ENCODE measurements around the gene RNF144B. TPM values are rescaled to one million over a fixed set of nuclear protein-coding genes. Genes with fewer than 3 reads are reported as not detected.

Gene RNF144B
- total and polyA plus RNA-seq, 2 of the 13 experiments (the other 11 are each of a cell fraction or from before 2014, with no cell fraction given): 1.8 to 4.3 TPM

DNA sequence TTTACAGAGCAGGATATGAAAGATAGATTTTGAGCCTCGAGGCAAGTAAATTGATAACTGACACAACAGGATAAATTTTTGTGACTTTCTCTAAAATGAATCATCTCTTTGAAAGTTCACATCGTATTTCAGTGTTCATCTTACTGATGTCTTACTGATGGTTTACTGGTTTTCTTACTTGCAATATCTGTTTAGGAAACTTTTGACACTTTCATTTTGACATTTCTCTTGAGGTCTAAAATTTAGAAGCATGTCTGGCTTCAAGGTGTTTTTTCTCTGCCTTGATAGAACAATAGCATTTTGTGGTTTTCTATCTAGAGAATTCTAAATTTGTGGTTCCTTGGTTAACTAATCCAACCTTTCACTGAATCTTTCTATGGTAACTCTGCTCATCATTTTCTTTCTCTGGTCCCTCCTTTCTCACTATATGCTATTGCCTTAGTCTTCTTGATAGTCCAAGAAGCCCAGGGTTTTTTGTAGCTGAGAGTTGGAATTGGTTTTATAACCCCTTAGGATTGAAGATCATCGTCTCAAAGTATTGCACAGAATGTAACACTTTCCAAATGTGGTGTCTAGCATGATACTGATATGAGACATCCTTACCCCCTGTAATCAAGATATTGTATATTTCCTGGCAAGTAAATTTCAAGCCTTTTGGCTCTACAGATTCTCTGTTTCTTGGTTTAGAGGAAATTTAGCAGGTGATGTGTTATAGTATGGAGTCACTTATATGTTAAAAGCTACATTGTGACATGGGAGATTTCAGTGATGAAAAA lies 98.7 kb downstream of the RNF144B start:
- no TSS peak for BruUV-seq (replicated peaks)
- no peak for DNase-seq (ENCODE audit: low spot score)
- intact Hi-C loops (cut with micrococcal nuclease; ENCODE audit: unreplicated experiment): no loop called here
- no peak for FAIRE-seq
- in situ Hi-C loops (cut with HindIII; ENCODE audit: extremely low pct_ligation_motif_present, low pct_unique_long_range_greater_than_20kb): no loop called here
- Histone ChIP-seq H3K79me2 (ENCODE audit: insufficient read depth, low read length) (no peaks in the 10 kb centered on the region), H2AFZ (ENCODE audit: low read length) (no peak overlapping the region), H4K20me1 (ENCODE audit: insufficient read depth, low read length) (no peaks in the 10 kb centered on the region), H3K9me3 (ENCODE audit: low read length) (no peaks in the 10 kb centered on the region), H3K27me3 (ENCODE audit: control insufficient read depth in 1 of 2, insufficient read depth in 2 of 2, low read length in 2 of 2) (peaks cover 0 to 7% of the 10 kb centered on the region in 2 experiments; a peak in 1 of 5 replicates), H3K4me1 (ENCODE audit: insufficient read depth, low read length) (no peaks in the 10 kb centered on the region), H3K4me2 (ENCODE audit: low read depth, low read length) (no peak overlapping the region), H3K36me3 (replicated peaks in 1 of 2; ENCODE audit: control insufficient read depth in 1 of 2, insufficient read depth in 2 of 2, low read length in 2 of 2) (no peaks in the 10 kb centered on the region), H3K4me3 (replicated peaks in 1 of 3; ENCODE audit: insufficient read depth in 1 of 3, low read depth in 2 of 3, low read length in 3 of 3) (no peak overlapping the region), H3K9ac (ENCODE audit: insufficient read depth, low read depth, low read length) (no peak overlapping the region), H3K27ac (ENCODE audit: extremely low read length, insufficient read depth, low read length) (no peak overlapping the region)
- 3% methylated on average over 3 of the region's 3 CpGs for WGBS (ENCODE audit: low lambda C conversion rate)
- no peak for ATAC-seq
- TF ChIP-seq ZBTB38 (CRISPR knock-in tag; IDR thresholded peaks at IDR 0.05) (no peak), ZBTB21 (CRISPR knock-in tag; IDR thresholded peaks at IDR 0.05) (no peak), HOXD1 (CRISPR knock-in tag; IDR thresholded peaks at IDR 0.05) (no peak), ZFP36 (IDR thresholded peaks at IDR 0.05; ENCODE audit: borderline replicate concordance, low read depth, low read length, partially characterized antibody) (no peak), KDM3A (CRISPR knock-in tag; IDR thresholded peaks at IDR 0.05; ENCODE audit: low read depth) (no peak), ZBTB7A (CRISPR knock-in tag; IDR thresholded peaks at IDR 0.05) (no peak), KDM5A (IDR thresholded peaks at IDR 0.05; ENCODE audit: borderline replicate concordance, low read length) (no peak), TAF1 (CRISPR knock-in tag; IDR thresholded peaks at IDR 0.05) (no peak), ZNF674 (CRISPR knock-in tag; IDR thresholded peaks at IDR 0.05; ENCODE audit: low read depth) (no peak), ZKSCAN8 (CRISPR knock-in tag; IDR thresholded peaks at IDR 0.05; ENCODE audit: borderline replicate concordance) (no peak), SRSF4 (IDR thresholded peaks at IDR 0.05; ENCODE audit: low read depth, low read length, poor library complexity, severe bottlenecking) (no peak), ZNF24 (IDR thresholded peaks at IDR 0.05) (no peak), DMAP1 (CRISPR knock-in tag; IDR thresholded peaks at IDR 0.05) (no peak)
- TF ChIP-seq, protein P1, sequence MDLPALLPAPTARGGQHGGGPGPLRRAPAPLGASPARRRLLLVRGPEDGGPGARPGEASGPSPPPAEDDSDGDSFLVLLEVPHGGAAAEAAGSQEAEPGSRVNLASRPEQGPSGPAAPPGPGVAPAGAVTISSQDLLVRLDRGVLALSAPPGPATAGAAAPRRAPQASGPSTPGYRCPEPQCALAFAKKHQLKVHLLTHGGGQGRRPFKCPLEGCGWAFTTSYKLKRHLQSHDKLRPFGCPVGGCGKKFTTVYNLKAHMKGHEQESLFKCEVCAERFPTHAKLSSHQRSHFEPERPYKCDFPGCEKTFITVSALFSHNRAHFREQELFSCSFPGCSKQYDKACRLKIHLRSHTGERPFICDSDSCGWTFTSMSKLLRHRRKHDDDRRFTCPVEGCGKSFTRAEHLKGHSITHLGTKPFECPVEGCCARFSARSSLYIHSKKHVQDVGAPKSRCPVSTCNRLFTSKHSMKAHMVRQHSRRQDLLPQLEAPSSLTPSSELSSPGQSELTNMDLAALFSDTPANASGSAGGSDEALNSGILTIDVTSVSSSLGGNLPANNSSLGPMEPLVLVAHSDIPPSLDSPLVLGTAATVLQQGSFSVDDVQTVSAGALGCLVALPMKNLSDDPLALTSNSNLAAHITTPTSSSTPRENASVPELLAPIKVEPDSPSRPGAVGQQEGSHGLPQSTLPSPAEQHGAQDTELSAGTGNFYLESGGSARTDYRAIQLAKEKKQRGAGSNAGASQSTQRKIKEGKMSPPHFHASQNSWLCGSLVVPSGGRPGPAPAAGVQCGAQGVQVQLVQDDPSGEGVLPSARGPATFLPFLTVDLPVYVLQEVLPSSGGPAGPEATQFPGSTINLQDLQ (CRISPR knock-in tag; IDR thresholded peaks at IDR 0.05): no peak
- TF ChIP-seq, protein P2, sequence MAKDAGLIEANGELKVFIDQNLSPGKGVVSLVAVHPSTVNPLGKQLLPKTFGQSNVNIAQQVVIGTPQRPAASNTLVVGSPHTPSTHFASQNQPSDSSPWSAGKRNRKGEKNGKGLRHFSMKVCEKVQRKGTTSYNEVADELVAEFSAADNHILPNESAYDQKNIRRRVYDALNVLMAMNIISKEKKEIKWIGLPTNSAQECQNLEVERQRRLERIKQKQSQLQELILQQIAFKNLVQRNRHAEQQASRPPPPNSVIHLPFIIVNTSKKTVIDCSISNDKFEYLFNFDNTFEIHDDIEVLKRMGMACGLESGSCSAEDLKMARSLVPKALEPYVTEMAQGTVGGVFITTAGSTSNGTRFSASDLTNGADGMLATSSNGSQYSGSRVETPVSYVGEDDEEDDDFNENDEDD (CRISPR knock-in tag; IDR thresholded peaks at IDR 0.05; ENCODE audit: borderline replicate concordance): no peak
- CTCF ChIA-PET (ENCODE audit: low intra/inter-chr PET ratio, low total read pairs): no interaction called here
- POLR2A ChIA-PET: no interaction called here
